Left ventricle myocardium inferior (tissue), 1 donor: ENCODE measurements around the gene ZNF112. TPM values are rescaled to one million over a fixed set of nuclear protein-coding genes. Genes with fewer than 3 reads are reported as not detected.
"Not testable (repeated sequence)": the region's sequence is repeated elsewhere in the genome, so short reads cannot be mapped to it uniquely, and the experiment has no call there.

Experiments
- DNase-seq: peaks from one replicate; pipeline ENCODE4 v3.0.0-alpha.2; 2020
- H3K27ac ChIP-seq: fragments of 200-600 bp; replicated peaks from 2 replicates; pipeline ENCODE4 v1.8.0; 2021
- H3K27me3 ChIP-seq: fragments of 200-600 bp; 2 replicates; pipeline ENCODE4 v1.8.0; 2021; ENCODE audit warnings: low read depth
- H3K36me3 ChIP-seq: fragments of 200-600 bp; 2 replicates; pipeline ENCODE4 v1.8.0; 2021
- H3K4me1 ChIP-seq: fragments of 200-600 bp; 2 replicates; pipeline ENCODE4 v1.8.0; 2021
- H3K4me3 ChIP-seq: fragments of 200-600 bp; 2 replicates; pipeline ENCODE4 v1.8.0; 2021; ENCODE audit warnings: mild to moderate bottlenecking, moderate library complexity
- H3K9me3 ChIP-seq: fragments of 200-600 bp; replicated peaks from 2 replicates; pipeline ENCODE4 v1.8.0; 2021
- intact Hi-C: fragments of 100-400 bp; cut with micrococcal nuclease; formaldehyde crosslinking; loops from one replicate; pipeline ENCODE4 v1.11.0; 2022
- long read RNA-seq: library from polyadenylated mRNA; unstranded; transcript quantifications from one replicate; pipeline ENCODE4 v2.0.0, GENCODE V29; 2021
- total RNA-seq: library from RNA; stranded (reverse); fragmentation: NEBNext Ultra II Directional; extraction: Animal tissue kit (Norgen Biotek cat#: 25700); gene quantifications from one replicate; pipeline ENCODE4 v1.2.1, GENCODE V29; 2021
- TF ChIP-seq, protein P1 (sequence below): fragments of 200-600 bp; IDR thresholded peaks from 2 replicates; pipeline ENCODE4 v1.8.0; 2021; ENCODE audit warnings: antibody characterized with exemption, mild to moderate bottlenecking, borderline replicate concordance
- donor health status: DM: no; HTN: yes; CAD: no; lungs with severe emphysema.

Gene ZNF112
- 3.5 TPM for total RNA-seq
- long read RNA-seq, partial matches to known transcripts: 0 of 2 reads
- long read RNA-seq, other reads (novel, unspliced or antisense): 1 of 2 reads

DNA sequence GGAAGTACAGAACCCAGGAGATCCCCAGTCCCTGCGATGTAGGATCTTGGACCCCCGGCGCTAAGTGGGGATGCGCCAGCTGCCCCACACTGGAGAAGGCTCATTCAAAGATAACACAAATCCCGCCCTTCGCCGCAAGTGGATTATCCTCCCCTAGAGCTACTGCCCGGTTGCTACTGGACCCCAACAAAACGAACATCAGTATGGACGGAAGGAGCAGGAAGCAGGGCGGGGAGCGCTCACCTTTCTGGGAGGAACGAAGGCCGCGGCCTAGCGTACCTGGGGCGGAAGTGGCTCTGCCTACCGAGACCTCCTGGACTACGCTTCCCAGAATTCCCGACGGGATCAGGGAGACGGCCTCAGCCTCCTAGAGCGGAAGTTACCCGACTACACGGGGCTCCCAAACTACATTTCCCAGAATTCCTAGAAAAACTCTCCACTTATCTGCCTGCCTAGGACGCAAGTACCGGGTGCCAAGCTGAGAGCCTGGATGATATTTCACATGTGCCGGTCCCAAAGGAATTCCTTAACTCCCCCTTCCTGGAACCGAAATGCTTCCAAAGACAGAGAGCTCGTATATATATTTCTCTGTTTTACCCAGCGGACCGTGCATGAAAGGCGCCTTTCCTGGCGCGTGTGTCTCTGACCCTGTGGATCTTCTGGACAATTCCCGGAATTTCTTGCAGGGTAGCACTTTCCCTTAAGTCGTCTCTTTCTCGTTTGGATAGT lies at the start of gene ZNF112:
Gene ZNF112, minus strand, starts transcription at position 298 of the 729 bp plus-strand sequence. CDS start 16,141 bp downstream, outside the sequence.
- peak within 1 kb of the TSS; percentile 63 for H3K27ac ChIP-seq
- TF ChIP-seq, protein P1, sequence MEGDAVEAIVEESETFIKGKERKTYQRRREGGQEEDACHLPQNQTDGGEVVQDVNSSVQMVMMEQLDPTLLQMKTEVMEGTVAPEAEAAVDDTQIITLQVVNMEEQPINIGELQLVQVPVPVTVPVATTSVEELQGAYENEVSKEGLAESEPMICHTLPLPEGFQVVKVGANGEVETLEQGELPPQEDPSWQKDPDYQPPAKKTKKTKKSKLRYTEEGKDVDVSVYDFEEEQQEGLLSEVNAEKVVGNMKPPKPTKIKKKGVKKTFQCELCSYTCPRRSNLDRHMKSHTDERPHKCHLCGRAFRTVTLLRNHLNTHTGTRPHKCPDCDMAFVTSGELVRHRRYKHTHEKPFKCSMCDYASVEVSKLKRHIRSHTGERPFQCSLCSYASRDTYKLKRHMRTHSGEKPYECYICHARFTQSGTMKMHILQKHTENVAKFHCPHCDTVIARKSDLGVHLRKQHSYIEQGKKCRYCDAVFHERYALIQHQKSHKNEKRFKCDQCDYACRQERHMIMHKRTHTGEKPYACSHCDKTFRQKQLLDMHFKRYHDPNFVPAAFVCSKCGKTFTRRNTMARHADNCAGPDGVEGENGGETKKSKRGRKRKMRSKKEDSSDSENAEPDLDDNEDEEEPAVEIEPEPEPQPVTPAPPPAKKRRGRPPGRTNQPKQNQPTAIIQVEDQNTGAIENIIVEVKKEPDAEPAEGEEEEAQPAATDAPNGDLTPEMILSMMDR: no peak
- peak within 1 kb of the TSS; percentile 76 for H3K4me3 ChIP-seq
- no peaks in the 10 kb centered on the region for H3K27me3 ChIP-seq
- intact Hi-C loops: no loop called here
- DNase-seq: peak; percentile 83
- peaks cover 32% of the 10 kb centered on the region for H3K9me3 ChIP-seq
- H3K4me1 ChIP-seq: peaks cover 17% of the 10 kb centered on the region
- H3K36me3 ChIP-seq: peaks cover 3% of the 10 kb centered on the region

GRCh38 chr19:44401139-44402115 lies 44.9 kb upstream of the ZNF112 start, which contains the start of gene ZNF285:
TSS of gene ZNF285 (minus strand) at chr19:44401608. CDS start at chr19:44397213, 4,395 bp downstream.
- intact Hi-C loops: no loop called here
- peaks cover 8% of the 10 kb centered on the region for H3K27me3 ChIP-seq
- H3K36me3 ChIP-seq: peaks cover 9% of the 10 kb centered on the region
- peaks cover 7% of the 10 kb centered on the region for H3K4me1 ChIP-seq
- H3K4me3 ChIP-seq: peak within 1 kb of the TSS; percentile 74
- TF ChIP-seq, protein P1: no peak
- DNase-seq: peak; percentile 96
- H3K27ac ChIP-seq: peak within 1 kb of the TSS; percentile 63
- peaks cover 55% of the 10 kb centered on the region for H3K9me3 ChIP-seq

- DNase-seq, H3K27ac ChIP-seq, intact Hi-C loops, H3K4me1 ChIP-seq, H3K27me3 ChIP-seq, H3K4me3 ChIP-seq: not testable (repeated sequence)
- peaks cover 66% of the 10 kb centered on the region for H3K9me3 ChIP-seq
- peaks cover 74% of the 10 kb centered on the region for H3K36me3 ChIP-seq
Observed at GRCh38 chr19:44389268-44389667, 32.8 kb upstream of the ZNF112 start.

- Histone ChIP-seq H3K27ac (no peak overlapping the region), H3K9me3 (peaks cover 56% of the 10 kb centered on the region), H3K4me1 (no peaks in the 10 kb centered on the region), H3K27me3 (no peaks in the 10 kb centered on the region), H3K4me3 (no peak overlapping the region), H3K36me3 (no peaks in the 10 kb centered on the region)
- DNase-seq: no peak
- intact Hi-C loops: no loop called here
- TF ChIP-seq, protein P1: no peak
Observed at GRCh38 chr19:44374789-44375188, 18.3 kb upstream of the ZNF112 start.

DNA sequence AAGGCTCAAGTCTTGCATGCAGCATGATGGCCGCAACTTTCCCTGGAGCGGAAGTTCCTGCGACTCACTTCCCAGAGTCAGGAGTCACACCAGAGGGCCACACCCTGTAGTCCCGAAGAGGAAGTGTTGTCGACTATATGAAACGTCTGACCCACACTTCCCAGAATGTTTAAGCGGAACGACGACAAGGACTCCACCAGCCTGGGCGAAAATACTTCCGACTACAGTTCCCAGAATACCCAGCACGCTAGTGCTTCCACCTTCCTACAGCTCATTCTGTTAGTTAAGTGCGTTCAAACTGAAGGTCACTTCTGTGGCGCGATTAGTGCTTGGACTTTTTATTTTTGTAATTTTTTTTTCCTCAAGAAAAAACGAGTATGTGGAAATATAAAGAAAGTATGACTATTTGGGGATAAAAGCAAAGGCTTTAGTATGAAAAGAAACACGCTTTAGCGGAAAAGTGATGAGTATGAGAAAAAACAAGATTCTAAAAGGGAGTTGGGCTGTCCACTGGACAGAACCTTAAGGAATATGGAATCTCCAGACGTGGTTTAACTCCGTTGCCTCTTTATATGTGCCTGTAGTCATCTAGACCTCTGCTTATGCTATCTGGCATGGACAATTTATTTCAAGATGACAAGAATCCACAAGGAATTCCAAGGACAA lies 15.5 kb upstream of the ZNF112 start:
- intact Hi-C loops: no loop called here
- no peak for DNase-seq

More for the DNA sequence above, 15.5 kb upstream of the ZNF112 start:
- Histone ChIP-seq H3K4me1 (no peaks in the 10 kb centered on the region), H3K9me3 (peaks cover 45% of the 10 kb centered on the region), H3K4me3 (no peak overlapping the region), H3K27me3 (peaks cover 6% of the 10 kb centered on the region), H3K27ac (no peak overlapping the region), H3K36me3 (no peaks in the 10 kb centered on the region)
- TF ChIP-seq, protein P1: no peak
